HG03521 (cell line): ENCODE results near the gene TRIM77.
"Not testable (repeated sequence)": the region's sequence is repeated elsewhere in the genome, so short reads cannot be mapped to it uniquely, and the experiment has no call there.

Experiments
- ATAC-seq: cut with Tn5 transposase; IDR thresholded peaks from one replicate; pipeline ENCODE4 v1.9.1; 2021; ENCODE audit warnings: mild to moderate bottlenecking, moderate library complexity; ENCODE audit not compliant: unreplicated experiment

Gene TRIM77, protein sequence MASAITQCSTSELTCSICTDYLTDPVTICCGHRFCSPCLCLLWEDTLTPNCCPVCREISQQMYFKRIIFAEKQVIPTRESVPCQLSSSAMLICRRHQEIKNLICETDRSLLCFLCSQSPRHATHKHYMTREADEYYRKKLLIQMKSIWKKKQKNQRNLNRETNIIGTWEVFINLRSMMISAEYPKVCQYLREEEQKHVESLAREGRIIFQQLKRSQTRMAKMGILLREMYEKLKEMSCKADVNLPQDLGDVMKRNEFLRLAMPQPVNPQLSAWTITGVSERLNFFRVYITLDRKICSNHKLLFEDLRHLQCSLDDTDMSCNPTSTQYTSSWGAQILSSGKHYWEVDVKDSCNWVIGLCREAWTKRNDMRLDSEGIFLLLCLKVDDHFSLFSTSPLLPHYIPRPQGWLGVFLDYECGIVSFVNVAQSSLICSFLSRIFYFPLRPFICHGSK

DNA sequence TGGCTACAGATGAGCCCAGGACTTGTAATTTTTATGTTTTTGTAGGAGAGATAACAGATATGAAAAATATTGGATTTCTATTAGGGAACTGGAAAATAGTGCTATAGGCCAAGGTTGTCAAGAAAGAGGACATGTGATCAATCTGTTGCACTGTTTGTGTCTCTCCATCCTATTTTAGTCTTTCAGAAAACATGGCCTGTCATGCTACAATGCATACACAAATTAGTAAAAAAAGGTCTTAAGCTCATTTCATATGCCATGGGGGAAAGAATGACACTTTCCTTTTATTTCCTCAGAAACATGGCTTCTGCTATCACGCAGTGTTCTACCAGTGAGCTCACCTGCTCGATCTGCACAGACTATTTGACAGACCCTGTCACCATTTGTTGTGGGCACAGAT, at the start of gene TRIM77:
Gene TRIM77 (plus strand): TSS at position 301 of the 400 bp plus-strand sequence. CDS start 0 bp downstream, at position 301.
- ATAC-seq: not testable (repeated sequence)

DNA sequence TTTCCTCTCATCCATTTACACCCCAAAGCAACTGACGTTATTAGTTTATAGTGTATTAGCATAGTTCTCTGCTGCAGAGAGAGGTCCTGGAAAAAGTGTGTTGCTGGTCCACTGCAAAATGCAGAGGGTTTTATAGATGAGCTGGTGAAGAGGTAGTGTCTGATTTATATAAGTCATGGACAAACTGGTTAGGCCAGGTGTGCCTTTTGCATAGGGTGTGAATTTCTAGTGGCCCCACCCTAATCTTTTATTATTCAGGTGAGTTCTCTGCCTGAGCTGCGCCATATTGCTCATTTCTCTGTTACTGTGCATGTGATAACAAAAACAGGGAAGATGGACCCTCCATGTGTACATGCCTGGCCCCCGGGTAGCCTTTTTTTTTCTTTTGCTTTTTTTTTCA, 43.1 kb upstream of the TRIM77 start:
- no peak for ATAC-seq

DNA sequence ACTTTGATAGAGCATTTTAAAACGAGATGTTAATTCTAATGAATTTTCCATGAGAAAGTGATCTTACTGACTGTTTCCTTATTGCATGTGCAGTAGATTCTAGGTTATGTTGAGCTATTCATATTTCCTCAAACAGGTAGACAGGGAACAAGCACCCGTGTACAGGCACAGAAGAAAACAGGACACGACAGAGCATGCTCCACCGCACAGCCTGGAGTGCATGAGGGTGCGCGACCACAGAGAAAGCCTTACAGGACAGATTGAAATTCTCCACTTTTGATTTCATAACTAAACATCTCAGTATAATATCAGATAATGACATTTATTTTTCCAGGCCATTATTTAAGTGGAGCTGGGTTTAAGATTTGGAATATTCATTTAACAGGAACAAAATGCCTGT, 41.9 kb upstream of the TRIM77 start:
- ATAC-seq: not testable (repeated sequence)

DNA sequence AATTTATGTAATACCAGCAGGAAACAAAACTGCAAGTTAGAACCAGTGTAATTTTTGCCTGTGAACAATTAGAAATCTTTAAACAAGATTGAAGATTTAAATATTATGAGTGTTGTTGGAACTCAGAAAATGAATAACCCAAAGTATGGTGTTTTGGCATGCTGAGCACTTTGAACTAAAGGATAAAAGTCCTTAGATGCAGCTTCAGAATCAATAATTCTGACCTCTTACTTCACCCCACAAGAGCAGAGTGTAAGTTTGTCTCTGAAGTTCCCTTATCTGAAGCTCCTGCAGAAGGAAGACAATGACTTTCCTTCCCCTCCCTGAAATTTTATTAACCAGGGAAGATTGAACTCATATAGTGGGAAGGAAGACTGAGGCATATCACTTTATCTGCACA, 40.5 kb upstream of the TRIM77 start:
- ATAC-seq: not testable (repeated sequence)

DNA sequence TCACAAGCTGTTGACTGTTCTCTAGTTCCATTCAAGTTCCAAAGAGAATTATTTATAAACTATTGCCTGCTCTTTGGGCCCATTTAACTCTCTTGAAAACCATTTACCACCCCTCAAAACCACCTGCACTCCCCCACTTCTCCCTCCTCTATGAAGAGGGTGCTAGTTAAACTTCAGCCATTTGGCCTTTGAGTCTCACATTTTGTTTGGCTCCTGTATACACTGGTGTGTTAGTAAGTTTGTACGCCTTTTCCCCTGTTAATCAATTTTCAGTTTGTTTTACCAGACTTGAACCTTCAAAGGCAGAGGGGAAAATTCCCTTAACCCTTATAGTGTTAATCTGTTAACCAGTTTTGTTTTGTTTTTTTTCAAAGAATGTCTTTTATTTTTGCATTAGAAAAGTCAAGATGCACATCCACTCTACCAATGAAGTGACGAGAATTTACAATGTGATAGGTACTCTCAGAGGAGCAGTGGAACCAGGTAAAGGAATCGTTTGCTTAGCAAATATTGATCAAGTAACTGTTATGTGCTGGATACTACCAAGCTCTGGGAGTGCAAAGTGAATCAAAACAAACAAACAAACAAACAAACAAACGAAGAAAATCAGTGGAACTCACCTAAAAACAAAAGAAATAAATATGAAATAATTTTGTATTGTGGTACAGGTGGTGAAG, 40.0 kb upstream of the TRIM77 start:
- not testable (repeated sequence) for ATAC-seq

DNA sequence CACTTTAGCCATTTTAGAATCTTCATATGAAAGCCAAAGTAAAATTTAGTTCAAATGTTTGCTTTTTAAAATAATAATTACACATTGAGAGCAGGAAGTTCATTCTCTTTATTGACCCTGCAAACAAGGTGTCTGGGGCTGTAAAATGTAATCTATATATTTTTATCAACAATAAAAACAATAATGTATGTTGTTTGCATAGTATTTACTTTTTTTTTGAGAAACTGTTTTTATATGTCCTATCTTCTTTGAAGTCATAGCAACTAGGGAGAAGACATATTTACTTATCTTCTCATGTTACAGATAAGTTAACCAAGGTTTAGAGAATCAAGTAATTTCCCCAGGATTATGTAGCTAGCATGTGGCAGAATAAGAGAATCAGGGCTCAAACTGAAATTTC, 37.6 kb upstream of the TRIM77 start:
- not testable (repeated sequence) for ATAC-seq

DNA sequence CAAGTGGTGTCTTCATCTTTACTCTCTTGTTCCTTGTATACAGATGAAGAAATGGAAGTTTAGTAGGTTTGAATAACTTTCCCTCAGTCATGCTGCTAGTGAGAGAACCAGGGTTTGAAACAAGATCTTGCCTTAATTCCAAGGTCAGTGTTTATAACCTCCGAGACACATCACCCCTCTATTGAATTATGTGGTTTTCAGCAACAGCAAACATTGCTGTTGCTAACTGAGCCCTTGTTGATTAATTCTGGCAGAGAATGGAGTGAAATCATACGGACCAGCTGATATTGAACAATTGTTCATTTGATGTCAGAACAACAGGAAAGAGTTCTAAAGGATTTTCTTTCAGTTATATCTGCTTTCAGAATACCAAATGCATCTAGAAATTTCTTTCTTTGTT, 36.7 kb upstream of the TRIM77 start:
- not testable (repeated sequence) for ATAC-seq

DNA sequence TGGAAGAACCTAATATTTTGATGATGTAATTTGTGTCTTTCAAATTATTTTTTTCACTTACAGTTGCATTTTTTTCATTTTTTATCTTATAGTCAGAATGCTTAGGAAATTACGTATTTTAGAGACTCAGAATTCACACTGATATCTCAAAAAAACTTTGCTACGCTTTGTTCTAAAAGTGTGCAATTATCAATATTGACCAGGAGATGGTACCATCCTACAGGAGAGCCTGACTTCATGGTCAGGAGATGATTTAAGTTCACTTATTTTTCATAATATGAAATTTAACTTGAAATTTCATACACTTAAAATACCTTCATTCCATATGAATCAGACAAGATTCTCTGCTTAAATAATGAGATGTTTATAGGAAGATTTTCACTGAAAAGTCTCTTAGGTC, 34.7 kb upstream of the TRIM77 start:
- not testable (repeated sequence) for ATAC-seq

DNA sequence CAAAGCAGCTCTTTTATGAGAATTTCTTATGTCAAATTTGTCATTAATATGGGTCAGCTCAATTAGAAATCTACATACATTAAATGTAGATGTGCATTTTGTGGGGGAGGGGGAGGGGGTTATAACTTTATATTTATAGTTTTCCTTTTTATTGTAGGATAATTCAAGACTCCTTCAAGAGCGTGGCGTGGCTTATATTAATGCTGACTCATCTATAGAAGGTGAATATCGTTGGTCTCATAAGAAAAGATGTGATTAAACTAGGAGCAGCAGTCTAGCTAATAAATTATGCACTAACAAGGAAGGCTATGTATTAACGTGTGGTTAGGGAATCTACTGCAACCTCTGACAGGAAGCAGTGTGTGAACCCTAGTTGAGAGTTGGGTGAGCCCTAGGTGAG, 34.2 kb upstream of the TRIM77 start:
- ATAC-seq: not testable (repeated sequence)

DNA sequence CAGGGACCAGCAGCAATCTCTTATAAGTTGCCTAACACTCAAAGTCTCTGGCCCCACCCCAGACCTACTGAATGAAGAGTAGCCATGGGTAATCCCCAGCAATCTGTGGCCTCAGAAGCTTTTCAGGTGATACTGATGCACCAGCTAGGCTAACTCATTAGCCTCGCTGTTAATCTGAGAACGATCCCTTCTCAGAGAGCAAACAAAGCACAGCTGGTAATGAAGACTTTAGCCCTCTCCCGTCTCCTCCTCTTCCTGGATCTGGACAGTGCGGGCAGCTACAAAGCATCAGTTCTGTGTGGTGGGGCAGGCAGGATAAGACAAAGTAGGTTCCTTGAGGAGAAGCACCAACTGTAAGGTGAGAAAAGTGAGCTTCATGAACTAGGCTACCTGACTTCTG, 3.0 kb upstream of the TRIM77 start:
- not testable (repeated sequence) for ATAC-seq

DNA sequence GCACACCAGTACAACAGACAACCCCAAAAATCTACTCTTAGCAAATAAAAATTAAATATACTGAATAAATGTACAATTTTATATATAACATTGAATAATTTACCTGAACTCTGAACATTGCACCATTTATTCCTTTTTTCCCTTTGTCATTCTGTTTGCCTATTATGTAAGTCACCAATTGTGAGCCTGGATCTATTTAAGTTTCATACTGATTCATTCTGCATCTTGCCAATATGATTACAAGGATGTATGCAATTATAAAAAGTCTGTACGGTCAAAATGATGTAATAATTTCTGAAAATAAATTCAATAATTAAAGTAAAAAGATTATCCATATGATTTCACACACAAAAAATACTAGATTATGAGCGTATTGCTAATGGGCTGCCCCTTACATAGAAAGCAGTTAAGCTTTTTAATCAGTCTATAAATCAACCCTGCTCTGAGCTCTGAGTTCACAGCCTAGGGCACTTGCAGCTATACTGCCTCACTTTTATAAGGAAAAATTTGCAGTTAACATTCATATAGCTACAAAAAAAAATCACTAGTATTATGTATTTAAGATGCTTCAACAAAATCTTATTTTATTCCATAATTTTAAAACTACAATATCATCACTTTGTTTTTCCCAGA, 14.9 kb downstream of the TRIM77 start:
- ATAC-seq: not testable (repeated sequence)

DNA sequence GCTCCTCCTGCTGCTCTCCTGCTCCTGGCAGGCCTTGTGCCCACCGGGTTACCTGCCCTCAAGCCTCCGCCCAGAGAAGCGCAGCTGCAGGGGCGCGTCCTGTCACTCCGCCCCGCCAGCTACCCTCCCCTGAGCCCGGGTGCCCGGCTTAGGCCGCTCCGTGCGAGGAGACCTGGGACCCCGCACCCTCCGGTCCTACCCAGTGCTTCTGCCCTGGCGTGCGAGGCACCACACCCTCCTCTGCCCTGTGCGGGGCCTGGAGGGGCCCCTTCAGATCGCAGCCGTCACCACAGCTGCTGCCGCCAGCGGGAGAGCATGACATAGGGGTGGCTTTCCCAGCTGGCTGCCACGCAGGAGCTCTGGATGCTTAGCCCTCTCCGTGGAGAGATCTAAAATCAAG, 20.1 kb downstream of the TRIM77 start:
- not testable (repeated sequence) for ATAC-seq

DNA sequence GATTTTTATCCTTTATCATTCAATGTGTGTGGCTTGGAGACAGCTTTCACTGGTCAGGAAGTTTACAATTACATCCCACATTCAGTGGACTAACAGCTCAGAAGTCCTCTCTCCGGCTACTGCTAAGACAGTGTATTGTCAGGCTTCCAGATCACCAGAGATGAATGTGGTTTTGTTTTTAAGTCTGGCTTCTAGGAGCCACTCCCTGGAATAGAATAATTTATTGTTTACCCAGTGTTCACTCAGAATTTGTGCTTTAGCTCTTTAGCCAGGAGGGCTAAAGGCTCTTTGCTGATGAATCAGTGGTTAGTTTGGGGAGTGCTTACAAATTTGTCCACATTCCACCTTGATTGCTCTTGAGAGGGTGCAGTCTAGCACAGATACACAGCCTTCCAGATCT, 26.5 kb downstream of the TRIM77 start:
- no peak for ATAC-seq

DNA sequence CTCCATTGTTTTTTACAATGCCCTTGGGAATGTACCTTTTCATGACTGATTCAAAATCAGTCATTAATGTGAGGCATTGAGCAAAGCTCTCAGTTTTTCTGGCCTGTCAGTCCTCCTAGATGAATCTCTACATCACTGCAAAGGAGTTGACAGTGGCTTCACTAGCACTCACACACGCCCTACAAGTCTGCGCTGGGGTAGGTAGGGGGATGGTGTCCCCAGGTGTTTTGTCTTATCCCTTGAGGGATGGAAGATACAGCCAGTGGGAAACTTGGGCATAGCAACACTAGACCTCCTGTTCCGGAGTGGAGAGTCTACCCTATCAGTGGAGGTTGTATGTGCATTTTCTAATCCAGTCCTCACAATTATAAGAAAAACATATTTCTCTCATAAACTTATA, 27.0 kb downstream of the TRIM77 start:
- no peak for ATAC-seq

DNA sequence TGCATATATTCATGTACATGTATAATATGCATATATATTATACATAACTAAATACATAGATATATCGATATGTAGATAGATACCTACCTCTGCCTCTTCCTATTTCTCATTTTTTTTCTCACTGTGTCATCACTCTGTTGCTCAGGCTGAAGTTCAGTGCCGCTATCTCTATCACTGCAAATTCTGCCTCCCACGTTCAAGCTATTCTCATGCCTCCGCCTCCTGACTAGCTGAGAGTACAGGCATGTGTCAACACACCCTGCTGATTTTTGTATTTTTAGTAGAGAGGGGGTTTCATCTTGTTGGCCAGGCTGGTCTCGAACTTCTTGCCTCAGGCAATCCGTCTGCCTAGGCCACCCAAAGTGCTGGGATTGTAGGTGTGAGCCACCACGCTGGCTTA, 31.3 kb downstream of the TRIM77 start:
- not testable (repeated sequence) for ATAC-seq

DNA sequence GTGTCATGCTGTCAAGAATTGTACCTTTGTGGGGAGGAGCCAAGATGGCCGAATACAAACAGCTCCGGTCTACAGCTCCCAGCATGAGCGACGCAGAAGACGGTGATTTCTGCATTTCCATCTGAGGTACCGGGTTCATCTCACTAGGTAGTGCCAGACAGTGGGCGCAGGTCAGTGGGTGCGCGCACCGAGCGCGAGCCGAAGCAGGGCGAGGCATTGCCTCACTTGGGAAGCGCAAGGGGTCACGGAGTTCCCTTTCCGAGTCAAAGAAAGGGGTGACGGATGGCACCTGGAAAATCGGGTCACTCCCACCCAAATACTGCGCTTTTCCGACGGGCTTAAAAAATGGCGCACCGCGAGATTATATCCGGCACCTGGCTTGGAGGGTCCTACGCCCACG, 34.1 kb downstream of the TRIM77 start:
- ATAC-seq: not testable (repeated sequence)

DNA sequence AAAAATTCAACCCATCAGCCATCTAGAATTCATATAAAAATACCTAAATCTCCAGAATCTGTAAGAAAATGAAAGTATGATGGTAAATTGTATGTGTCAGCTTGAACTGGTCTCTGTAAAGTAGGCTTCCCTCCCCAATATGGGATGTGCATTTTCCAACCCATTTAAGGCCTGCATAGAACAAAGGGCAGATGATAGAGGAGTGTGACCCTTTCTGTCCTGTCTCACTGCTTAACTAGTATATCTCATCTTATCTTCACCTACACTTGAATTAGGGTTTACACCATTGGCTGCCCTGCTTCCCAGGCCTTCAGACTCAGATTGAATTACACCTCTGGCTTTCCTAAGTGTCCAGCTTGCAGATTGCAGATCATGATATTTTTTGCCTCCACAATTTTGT, 40.7 kb downstream of the TRIM77 start:
- ATAC-seq: not testable (repeated sequence)
